ENCODE measurements around the gene MYO3A. TPM values are rescaled to one million over a fixed set of nuclear protein-coding genes. Genes with fewer than 3 reads are reported as not detected.
"Not testable (repeated sequence)": the region's sequence is repeated elsewhere in the genome, so short reads cannot be mapped to it uniquely, and the experiment has no call there.

The MYO3A gene
- total RNA-seq, 1 experiment from 2014 or later = not detected

- Histone ChIP-seq H3K27me3 (replicated peaks; ENCODE audit: control insufficient read depth, insufficient read depth, low read length) (no peaks in the 10 kb centered on the region), H3K9me3 (no peaks in the 10 kb centered on the region), H3K4me3 (ENCODE audit: low read depth, low read length) (no peak overlapping the region), H3K4me1 (no peaks in the 10 kb centered on the region), H3K36me3 (ENCODE audit: control insufficient read depth, insufficient read depth, low read length) (no peaks in the 10 kb centered on the region)
- ChIA-PET CTCF (no interaction called here), POLR2A (no interaction called here)
- Mint-ChIP-seq H3K9me3 (ENCODE audit: unreplicated experiment) (no peaks in the 10 kb centered on the region), H3K36me3 (ENCODE audit: insufficient read depth, unreplicated experiment) (no peaks in the 10 kb centered on the region), H3K4me1 (ENCODE audit: low read depth, unreplicated experiment) (no peaks in the 10 kb centered on the region), H3K27me3 (ENCODE audit: insufficient read depth, unreplicated experiment) (peaks cover 21% of the 10 kb centered on the region), H3K4me3 (ENCODE audit: unreplicated experiment) (no peak overlapping the region), H3K27ac (ENCODE audit: unreplicated experiment) (no peak overlapping the region)
- intact Hi-C loops (cut with micrococcal nuclease; ENCODE audit: unreplicated experiment) = no loop called here
- TF ChIP-seq CTCF (IDR thresholded peaks at IDR 0.05; ENCODE audit: insufficient read depth in 1 of 2, low read depth in 1 of 2, low read length in 1 of 2, severe bottlenecking in 1 of 2, unreplicated experiment in 1 of 2) = no peak
- no TSS peak for BruUV-seq (replicated peaks)
- DNase-seq = no peak
Observed at GRCh38 chr10:26090762-26091161, 156.7 kb downstream of the MYO3A start.

- H3K4me1 Mint-ChIP-seq (ENCODE audit: low read depth, unreplicated experiment) = no peaks in the 10 kb centered on the region
Observed at GRCh38 chr10:26093229-26093628, 159.2 kb downstream of the MYO3A start.

GRCh38 chr10:26095781-26096180 is 161.8 kb downstream of the MYO3A start:
- DNase-seq = no peak
- no peaks in the 10 kb centered on the region for H3K4me1 Mint-ChIP-seq (ENCODE audit: low read depth, unreplicated experiment)
- Histone ChIP-seq H3K4me1 (no peaks in the 10 kb centered on the region), H3K4me3 (ENCODE audit: low read depth, low read length) (no peak overlapping the region), H3K36me3 (ENCODE audit: control insufficient read depth, insufficient read depth, low read length) (no peaks in the 10 kb centered on the region), H3K27me3 (replicated peaks; ENCODE audit: control insufficient read depth, insufficient read depth, low read length) (no peaks in the 10 kb centered on the region), H3K9me3 (no peaks in the 10 kb centered on the region)
- POLR2A ChIA-PET = no interaction called here
- no TSS peak for BruUV-seq (replicated peaks)
- no peaks in the 10 kb centered on the region for H3K36me3 Mint-ChIP-seq (ENCODE audit: insufficient read depth, unreplicated experiment)
- peaks cover 11% of the 10 kb centered on the region for H3K27me3 Mint-ChIP-seq (ENCODE audit: insufficient read depth, unreplicated experiment)
- no peaks in the 10 kb centered on the region for H3K9me3 Mint-ChIP-seq (ENCODE audit: unreplicated experiment)
- H3K27ac Mint-ChIP-seq (ENCODE audit: unreplicated experiment) = no peak overlapping the region
- intact Hi-C loops (cut with micrococcal nuclease; ENCODE audit: unreplicated experiment) = no loop called here
- CTCF ChIA-PET = no interaction called here
- no peak overlapping the region for H3K4me3 Mint-ChIP-seq (ENCODE audit: unreplicated experiment)
- TF ChIP-seq CTCF (IDR thresholded peaks at IDR 0.05; ENCODE audit: insufficient read depth in 1 of 2, low read depth in 1 of 2, low read length in 1 of 2, severe bottlenecking in 1 of 2, unreplicated experiment in 1 of 2) = no peak

More at GRCh38 chr10:26093229-26093628, 159.2 kb downstream of the MYO3A start:
- no peaks in the 10 kb centered on the region for H3K9me3 ChIP-seq
- intact Hi-C loops (cut with micrococcal nuclease; ENCODE audit: unreplicated experiment) = no loop called here
- POLR2A ChIA-PET = no interaction called here
- no peak overlapping the region for H3K4me3 ChIP-seq (ENCODE audit: low read depth, low read length)
- Mint-ChIP-seq H3K27me3 (ENCODE audit: insufficient read depth, unreplicated experiment) (peaks cover 13% of the 10 kb centered on the region), H3K36me3 (ENCODE audit: insufficient read depth, unreplicated experiment) (no peaks in the 10 kb centered on the region), H3K4me3 (ENCODE audit: unreplicated experiment) (no peak overlapping the region), H3K27ac (ENCODE audit: unreplicated experiment) (no peak overlapping the region), H3K9me3 (ENCODE audit: unreplicated experiment) (no peaks in the 10 kb centered on the region)
- DNase-seq = no peak
- CTCF ChIA-PET = interaction anchor here (0.6 kb wide), 1 partner anchor 56 kb away, joined by 6 read pairs; no protein-coding TSS in a partner anchor
- H3K27me3 ChIP-seq (replicated peaks; ENCODE audit: control insufficient read depth, insufficient read depth, low read length) = no peaks in the 10 kb centered on the region
- no TSS peak for BruUV-seq (replicated peaks)
- no peaks in the 10 kb centered on the region for H3K36me3 ChIP-seq (ENCODE audit: control insufficient read depth, insufficient read depth, low read length)
- H3K4me1 ChIP-seq = no peaks in the 10 kb centered on the region
- TF ChIP-seq CTCF (IDR thresholded peaks at IDR 0.05; ENCODE audit: insufficient read depth in 1 of 2, low read depth in 1 of 2, low read length in 1 of 2, severe bottlenecking in 1 of 2, unreplicated experiment in 1 of 2) = no peak

- H3K27ac Mint-ChIP-seq (ENCODE audit: unreplicated experiment); intact Hi-C loops (cut with micrococcal nuclease; ENCODE audit: unreplicated experiment); POLR2A ChIA-PET; H3K27me3 ChIP-seq (replicated peaks; ENCODE audit: control insufficient read depth, insufficient read depth, low read length); CTCF ChIA-PET; DNase-seq; H3K9me3 Mint-ChIP-seq (ENCODE audit: unreplicated experiment); H3K36me3 Mint-ChIP-seq (ENCODE audit: insufficient read depth, unreplicated experiment); BruUV-seq (replicated peaks); H3K9me3 ChIP-seq; H3K4me1 ChIP-seq; H3K36me3 ChIP-seq (ENCODE audit: control insufficient read depth, insufficient read depth, low read length); H3K4me1 Mint-ChIP-seq (ENCODE audit: low read depth, unreplicated experiment); H3K4me3 Mint-ChIP-seq (ENCODE audit: unreplicated experiment); H3K4me3 ChIP-seq (ENCODE audit: low read depth, low read length): not testable (repeated sequence)
- peaks cover 11% of the 10 kb centered on the region for H3K27me3 Mint-ChIP-seq (ENCODE audit: insufficient read depth, unreplicated experiment)
Observed at GRCh38 chr10:26097549-26097948, 163.5 kb downstream of the MYO3A start.

Measured in Caco-2 (cell line).